H9 (cell line): ENCODE results near the gene GHR. TPM values are rescaled to one million over a fixed set of nuclear protein-coding genes. Genes with fewer than 3 reads are reported as not detected.

Experiments used
- DNase-seq: peaks from one replicate; pipeline ENCODE4 v3.0.0-alpha.2; 2017
- H2AFZ ChIP-seq: one replicate; pipeline ENCODE4 v1.6.1; 2013; ENCODE audit warnings: mild to moderate bottlenecking, low read length, control low read depth, moderate library complexity
- H2AK5ac ChIP-seq: 2 replicates; pipeline ENCODE4 v1.6.1; 2013; ENCODE audit warnings: low read length, control low read depth, mixed read lengths; ENCODE audit not compliant: insufficient read length
- H2BK120ac ChIP-seq: one replicate; pipeline ENCODE4 v1.6.1; 2013; ENCODE audit warnings: low read depth, mild to moderate bottlenecking, low read length, control low read depth, inconsistent platforms; ENCODE audit not compliant: poor library complexity, severe bottlenecking
- H2BK12ac ChIP-seq: 2 replicates; pipeline ENCODE4 v1.6.1; 2013; ENCODE audit warnings: low read length, control low read depth, mixed read lengths, low read depth; ENCODE audit not compliant: insufficient read length
- H2BK15ac ChIP-seq: 2 replicates; pipeline ENCODE4 v1.6.1; 2013; ENCODE audit warnings: low read depth, low read length, control low read depth
- H2BK20ac ChIP-seq: one replicate; pipeline ENCODE4 v1.6.1; 2013; ENCODE audit warnings: low read depth, mild to moderate bottlenecking, low read length, control low read depth, inconsistent platforms; ENCODE audit not compliant: poor library complexity, severe bottlenecking
- H2BK5ac ChIP-seq: 2 replicates; pipeline ENCODE4 v1.6.1; 2013; ENCODE audit warnings: low read length, control low read depth, mixed read lengths; ENCODE audit not compliant: insufficient read length
- H3K14ac ChIP-seq: 2 replicates; pipeline ENCODE4 v1.6.1; 2013; ENCODE audit warnings: low read length, control low read depth; ENCODE audit not compliant: insufficient read depth
- H3K18ac ChIP-seq: 2 replicates; pipeline ENCODE4 v1.6.1; 2013; ENCODE audit warnings: low read depth, mild to moderate bottlenecking, mixed read lengths, low read length, control low read depth; ENCODE audit not compliant: insufficient read length
- H3K23ac ChIP-seq: 2 replicates; pipeline ENCODE4 v1.6.1; 2013; ENCODE audit warnings: low read length, control low read depth, mixed read lengths, low read depth; ENCODE audit not compliant: insufficient read length
- H3K23me2 ChIP-seq: 2 replicates; pipeline ENCODE4 v1.6.1; 2013; ENCODE audit warnings: low read depth, mild to moderate bottlenecking, mixed read lengths, low read length, control low read depth; ENCODE audit not compliant: insufficient read length, poor library complexity, severe bottlenecking
- H3K27ac ChIP-seq: 2 replicates; pipeline ENCODE4 v1.5.1; 2013; ENCODE audit warnings: low read length, control low read depth, mixed read lengths, low read depth; ENCODE audit not compliant: insufficient read length
- H3K27me3 ChIP-seq: 2 replicates; pipeline ENCODE4 v1.6.1; 2013; ENCODE audit warnings: low read length, control low read depth, inconsistent platforms; ENCODE audit not compliant: insufficient read depth
- H3K4ac ChIP-seq: 2 replicates; pipeline ENCODE4 v1.6.1; 2013; ENCODE audit warnings: low read depth, mild to moderate bottlenecking, control low read depth, inconsistent platforms, low read length, moderate library complexity
- H3K4me1 ChIP-seq: 2 replicates; pipeline ENCODE4 v1.6.1; 2013; ENCODE audit warnings: low read length, control low read depth, inconsistent platforms; ENCODE audit not compliant: insufficient read depth
- H3K4me2 ChIP-seq: 2 replicates; pipeline ENCODE4 v1.6.1; 2013; ENCODE audit warnings: low read length, control low read depth, mixed read lengths; ENCODE audit not compliant: insufficient read length, insufficient read depth
- H3K56ac ChIP-seq: 2 replicates; pipeline ENCODE4 v1.6.1; 2013; ENCODE audit warnings: low read depth, mild to moderate bottlenecking, mixed read lengths, low read length, control low read depth; ENCODE audit not compliant: insufficient read length
- H3K79me1 ChIP-seq: 2 replicates; pipeline ENCODE4 v1.6.1; 2013; ENCODE audit warnings: low read depth, mild to moderate bottlenecking, moderate library complexity, low read length, control low read depth, inconsistent platforms; ENCODE audit not compliant: insufficient read depth, poor library complexity, severe bottlenecking
- H3K79me2 ChIP-seq: 2 replicates; pipeline ENCODE4 v1.6.1; 2013; ENCODE audit warnings: low read length, control low read depth, inconsistent platforms; ENCODE audit not compliant: insufficient read depth
- H3K9ac ChIP-seq: 2 replicates; pipeline ENCODE4 v1.6.1; 2013; ENCODE audit warnings: low read length, control low read depth, mixed read lengths; ENCODE audit not compliant: insufficient read length; ENCODE audit errors: extremely low read depth
- H3K9me3 ChIP-seq: one replicate; pipeline ENCODE4 v1.6.1; 2013; ENCODE audit warnings: low read depth, low read length, inconsistent platforms; ENCODE audit not compliant: control insufficient read depth
- H3T11ph ChIP-seq: one replicate; pipeline ENCODE4 v1.6.1; 2013; ENCODE audit warnings: mild to moderate bottlenecking, low read length, control low read depth, inconsistent platforms
- H4K20me1 ChIP-seq: one replicate; pipeline ENCODE4 v1.6.1; 2013; ENCODE audit not compliant: control insufficient read depth, insufficient read length, insufficient read depth
- H4K5ac ChIP-seq: 2 replicates; pipeline ENCODE4 v1.6.1; 2013; ENCODE audit warnings: low read depth, mild to moderate bottlenecking, mixed read lengths, low read length, control low read depth; ENCODE audit not compliant: insufficient read length
- H4K8ac ChIP-seq: replicated peaks from 2 replicates; pipeline ENCODE4 v1.6.1; 2013; ENCODE audit warnings: low read length, control low read depth, mixed read lengths, low read depth; ENCODE audit not compliant: insufficient read length
- H4K91ac ChIP-seq: 2 replicates; pipeline ENCODE4 v1.6.1; 2013; ENCODE audit warnings: low read depth, mild to moderate bottlenecking, moderate library complexity, mixed read lengths, low read length, control low read depth; ENCODE audit not compliant: insufficient read length
- H3K27ac Mint-ChIP-seq, 3 experiments: 2 replicates in 2 of 3; 3 replicates in 1 of 3; pipeline ENCODE4 v1.8.0; 2020 to 2021; ENCODE audit warnings: mixed read lengths in 3 of 3, mild to moderate bottlenecking in 1 of 3, moderate library complexity in 1 of 3
- H3K27me3 Mint-ChIP-seq: 2 replicates; pipeline ENCODE4 v1.8.0; 2021; ENCODE audit warnings: low read depth, mild to moderate bottlenecking, moderate library complexity, mixed read lengths
- H3K36me3 Mint-ChIP-seq, 3 experiments: 2 replicates in 2 of 3; 3 replicates in 1 of 3; pipeline ENCODE4 v1.8.0; 2020 to 2021; ENCODE audit warnings: low read depth in 3 of 3, mixed read lengths in 3 of 3; ENCODE audit not compliant: insufficient read depth in 1 of 3
- H3K4me1 Mint-ChIP-seq, 2 experiments: 2 replicates each; pipeline ENCODE4 v1.8.0; 2020; ENCODE audit warnings: mixed read lengths in 2 of 2
- H3K4me3 Mint-ChIP-seq, 2 experiments: 2 replicates in 1 of 2; 3 replicates in 1 of 2; pipeline ENCODE4 v1.8.0; 2020 to 2021; ENCODE audit warnings: mild to moderate bottlenecking in 2 of 2, mixed read lengths in 2 of 2, moderate library complexity in 1 of 2
- H3K9me3 Mint-ChIP-seq, 2 experiments: 2 replicates in 1 of 2; 3 replicates in 1 of 2; pipeline ENCODE4 v1.8.0; 2020; ENCODE audit warnings: mild to moderate bottlenecking in 2 of 2, mixed read lengths in 2 of 2, moderate library complexity in 1 of 2
- WGBS: extraction: QIAGEN DNeasy Blood & Tissue Kit; methylation state at CpG from one replicate; pipeline ENCODE4 v1.1.7; 2013; ENCODE audit warnings: missing lambda C conversion rate, low lambda C conversion rate, mixed read lengths; ENCODE audit not compliant: insufficient read length; ENCODE audit errors: extremely low coverage; 5-methylcytosine and 5-hydroxymethylcytosine counted together
- total RNA-seq: library from RNA; stranded (reverse); gene quantifications from 2 replicates; pipeline ENCODE4 v1.2.1, GENCODE V29; 2021
- TF ChIP-seq, protein P1 (sequence below): fragments of 200-600 bp; sonication (generic); conservative IDR thresholded peaks from 3 replicates; pipeline ENCODE4 v1.8.0; 2021; ENCODE audit warnings: antibody characterized with exemption, mild to moderate bottlenecking

The GHR gene
- total RNA-seq, 1 experiment from 2014 or later, result 0.20 TPM

DNA sequence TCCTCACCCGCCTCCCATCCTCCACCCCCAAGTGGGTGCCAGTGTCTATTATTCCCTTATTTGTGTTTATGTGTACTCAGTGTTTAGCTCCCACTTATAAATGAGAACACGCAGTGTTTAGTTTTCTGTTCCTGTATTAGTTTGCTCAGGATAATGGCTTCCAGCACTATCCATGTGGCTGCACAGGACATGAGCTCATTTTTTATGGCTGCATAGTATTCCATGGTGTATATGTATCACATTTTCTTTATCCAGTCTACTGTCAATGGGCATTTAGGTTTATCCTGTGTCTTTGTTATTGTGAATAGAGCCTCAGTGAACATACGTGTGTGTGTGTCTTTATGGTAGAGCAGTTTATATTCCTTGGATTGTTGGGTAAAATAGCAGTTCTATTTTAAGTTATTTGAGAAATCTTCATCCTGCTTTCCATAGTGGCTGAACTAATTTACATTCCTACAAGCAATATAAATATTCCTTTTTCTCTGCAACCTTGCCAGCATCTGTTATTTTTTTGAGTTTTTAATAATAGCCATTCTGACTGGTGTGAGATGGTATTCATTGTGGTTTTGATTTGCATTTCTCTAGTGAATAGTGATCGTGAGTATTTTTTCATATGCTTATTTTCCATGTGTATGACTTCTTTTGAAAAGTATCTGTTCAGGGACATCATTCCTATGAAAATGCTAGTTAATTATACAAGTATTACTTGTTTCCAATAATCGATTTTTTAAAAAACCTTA, 169.3 kb downstream of the GHR start:
- no peaks in the 10 kb centered on the region for H3K9me3 Mint-ChIP-seq
- no peak overlapping the region for H4K5ac ChIP-seq

More for the DNA sequence above, 169.3 kb downstream of the GHR start:
- Histone ChIP-seq H3T11ph (no peak overlapping the region), H3K4ac (no peak overlapping the region), H2BK20ac (no peak overlapping the region), H3K79me1 (no peaks in the 10 kb centered on the region), H3K14ac (no peak overlapping the region), H3K9me3 (no peaks in the 10 kb centered on the region), H3K56ac (no peak overlapping the region), H3K4me2 (no peak overlapping the region), H3K27me3 (no peaks in the 10 kb centered on the region), H4K20me1 (no peaks in the 10 kb centered on the region), H3K27ac (no peak overlapping the region), H2BK120ac (no peak overlapping the region), H3K9ac (no peak overlapping the region), H2BK5ac (no peak overlapping the region), H2BK12ac (no peak overlapping the region), H4K8ac (no peak overlapping the region), H3K23ac (no peak overlapping the region), H2AFZ (no peak overlapping the region), H4K91ac (no peak overlapping the region), H3K23me2 (no peaks in the 10 kb centered on the region), H3K79me2 (no peaks in the 10 kb centered on the region), H3K18ac (no peak overlapping the region), H3K4me1 (no peaks in the 10 kb centered on the region; the same call in 1 of the 2 replicates), H2AK5ac (no peak overlapping the region), H2BK15ac (no peak overlapping the region)
- Mint-ChIP-seq H3K27me3 (no peaks in the 10 kb centered on the region), H3K36me3 (no peaks in the 10 kb centered on the region), H3K4me1 (peaks cover 0 to 6% of the 10 kb centered on the region in 2 experiments; a peak in 2 of 4 replicates), H3K4me3 (no peak overlapping the region), H3K27ac (no peak overlapping the region)
- TF ChIP-seq, protein P1, sequence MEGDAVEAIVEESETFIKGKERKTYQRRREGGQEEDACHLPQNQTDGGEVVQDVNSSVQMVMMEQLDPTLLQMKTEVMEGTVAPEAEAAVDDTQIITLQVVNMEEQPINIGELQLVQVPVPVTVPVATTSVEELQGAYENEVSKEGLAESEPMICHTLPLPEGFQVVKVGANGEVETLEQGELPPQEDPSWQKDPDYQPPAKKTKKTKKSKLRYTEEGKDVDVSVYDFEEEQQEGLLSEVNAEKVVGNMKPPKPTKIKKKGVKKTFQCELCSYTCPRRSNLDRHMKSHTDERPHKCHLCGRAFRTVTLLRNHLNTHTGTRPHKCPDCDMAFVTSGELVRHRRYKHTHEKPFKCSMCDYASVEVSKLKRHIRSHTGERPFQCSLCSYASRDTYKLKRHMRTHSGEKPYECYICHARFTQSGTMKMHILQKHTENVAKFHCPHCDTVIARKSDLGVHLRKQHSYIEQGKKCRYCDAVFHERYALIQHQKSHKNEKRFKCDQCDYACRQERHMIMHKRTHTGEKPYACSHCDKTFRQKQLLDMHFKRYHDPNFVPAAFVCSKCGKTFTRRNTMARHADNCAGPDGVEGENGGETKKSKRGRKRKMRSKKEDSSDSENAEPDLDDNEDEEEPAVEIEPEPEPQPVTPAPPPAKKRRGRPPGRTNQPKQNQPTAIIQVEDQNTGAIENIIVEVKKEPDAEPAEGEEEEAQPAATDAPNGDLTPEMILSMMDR, result no peak
- no peak for DNase-seq
- no CpG with 5 or more reads among the region's 5 CpGs for whole genome bisulfite sequencing
